Mesendoderm (in vitro differentiated cells): ENCODE results near the gene POM121C. TPM values are rescaled to one million over a fixed set of nuclear protein-coding genes. Genes with fewer than 3 reads are reported as not detected.
"Not testable (repeated sequence)": the region's sequence is repeated elsewhere in the genome, so short reads cannot be mapped to it uniquely, and the experiment has no call there.

Source experiments
- DNase-seq: peaks from one replicate; pipeline ENCODE4 v3.0.0; 2013
- H2AK5ac ChIP-seq: 2 replicates; pipeline ENCODE4 v1.6.1; 2013; ENCODE audit warnings: low read length, inconsistent platforms
- H2BK120ac ChIP-seq: 2 replicates; pipeline ENCODE4 v1.6.1; 2013; ENCODE audit warnings: low read depth, mild to moderate bottlenecking, low read length, moderate library complexity, mixed read lengths
- H2BK15ac ChIP-seq: replicated peaks from 2 replicates; pipeline ENCODE4 v1.6.1; 2013; ENCODE audit warnings: low read depth, mild to moderate bottlenecking, moderate library complexity
- H2BK5ac ChIP-seq: 2 replicates; pipeline ENCODE4 v1.6.1; 2013; ENCODE audit warnings: low read length, inconsistent platforms
- H3K18ac ChIP-seq: 2 replicates; pipeline ENCODE4 v1.6.1; 2013; ENCODE audit warnings: mild to moderate bottlenecking, low read length, mixed read lengths
- H3K23ac ChIP-seq: one replicate; pipeline ENCODE4 v1.6.1; 2013; ENCODE audit warnings: low read length
- H3K27ac ChIP-seq: 2 replicates; pipeline ENCODE4 v1.5.1; 2013; ENCODE audit warnings: low read depth, mild to moderate bottlenecking, inconsistent platforms, low read length, moderate library complexity
- H3K27me3 ChIP-seq: 2 replicates; pipeline ENCODE4 v1.6.1; 2013; ENCODE audit warnings: low read length, control low read depth, mild to moderate bottlenecking, inconsistent platforms; ENCODE audit not compliant: insufficient read depth, poor library complexity
- H3K36me3 ChIP-seq: 2 replicates; pipeline ENCODE4 v1.6.1; 2013; ENCODE audit warnings: low read length, inconsistent platforms; ENCODE audit not compliant: control insufficient read depth, insufficient read depth
- H3K4ac ChIP-seq: one replicate; pipeline ENCODE4 v1.6.1; 2013; ENCODE audit warnings: low read depth, mild to moderate bottlenecking, low read length, moderate library complexity
- H3K4me1 ChIP-seq: 2 replicates; pipeline ENCODE4 v1.6.1; 2013; ENCODE audit warnings: low read depth, low read length, inconsistent platforms; ENCODE audit not compliant: control insufficient read depth
- H3K4me2 ChIP-seq: 2 replicates; pipeline ENCODE4 v1.6.1; 2013; ENCODE audit warnings: low read length
- H3K4me3 ChIP-seq: 2 replicates; pipeline ENCODE4 v1.5.1; 2013; ENCODE audit warnings: mild to moderate bottlenecking, low read length
- H3K56ac ChIP-seq: one replicate; pipeline ENCODE4 v1.6.1; 2013; ENCODE audit warnings: low read length
- H3K79me1 ChIP-seq: 2 replicates; pipeline ENCODE4 v1.6.1; 2013; ENCODE audit warnings: low read length, inconsistent platforms
- H3K79me2 ChIP-seq: 2 replicates; pipeline ENCODE4 v1.6.1; 2013; ENCODE audit warnings: mild to moderate bottlenecking, low read length; ENCODE audit not compliant: control insufficient read depth, insufficient read depth
- H3K9ac ChIP-seq: 2 replicates; pipeline ENCODE4 v1.6.1; 2013; ENCODE audit warnings: low read length, inconsistent platforms
- H4K5ac ChIP-seq: one replicate; pipeline ENCODE4 v1.6.1; 2013; ENCODE audit warnings: low read length
- H4K8ac ChIP-seq: one replicate; pipeline ENCODE4 v1.6.1; 2013; ENCODE audit warnings: low read depth, mild to moderate bottlenecking, control low read depth, low read length, moderate library complexity
- WGBS: extraction: QIAGEN DNeasy Blood & Tissue Kit; methylation state at CpG from one replicate; pipeline ENCODE4 v1.1.7; 2013; ENCODE audit warnings: low lambda C conversion rate, missing lambda C conversion rate; ENCODE audit not compliant: insufficient coverage; ENCODE audit errors: extremely low coverage; 5-methylcytosine and 5-hydroxymethylcytosine counted together
- polyA plus RNA-seq, 2 experiments: library from polyadenylated mRNA; stranded (reverse); fragments of 200-250 nt; gene quantifications; one replicate each; pipeline ENCODE4 v1.2.3, GENCODE V29; 2013

Gene POM121C
- polyA plus RNA-seq (2013, experiment 1 of 2): 61.9 TPM
- polyA plus RNA-seq (2013, experiment 2 of 2): 60.2 TPM

DNA sequence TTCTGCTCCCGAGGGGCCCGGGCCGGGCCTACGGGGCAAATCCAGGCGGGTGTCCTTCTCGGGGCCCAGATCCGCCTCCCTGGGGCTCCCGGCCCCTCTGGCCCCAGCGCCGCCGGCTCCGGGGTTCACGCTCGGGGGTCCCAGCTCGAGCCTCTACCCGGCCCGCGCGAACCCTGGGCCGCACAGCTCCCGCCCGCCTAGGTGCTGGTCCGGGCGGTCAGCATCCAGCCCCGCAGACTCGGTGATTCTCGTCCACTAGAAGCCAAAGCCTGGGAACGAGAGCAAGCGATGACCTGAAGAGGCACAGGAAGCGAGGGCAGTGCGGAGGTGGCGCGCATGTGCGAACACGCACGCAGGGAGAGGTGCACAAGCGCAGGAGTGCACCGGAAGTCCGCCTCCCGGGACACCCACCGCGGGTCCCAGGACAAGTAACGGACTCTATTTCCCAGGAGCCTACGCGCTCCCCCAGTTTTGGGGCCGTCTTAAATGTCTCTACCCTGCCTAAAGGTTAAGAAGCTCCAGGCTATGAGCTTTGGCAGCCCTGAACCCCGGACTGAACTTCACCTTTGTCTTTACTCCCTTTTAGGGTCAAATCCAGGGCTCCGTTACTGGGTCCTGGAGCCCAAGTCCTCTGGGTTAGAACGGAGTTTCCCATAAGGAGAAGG lies at the start of gene POM121C:
POM121C (minus strand) TSS at position 321 of the 665 bp plus-strand sequence. CDS start 44,803 bp downstream, outside the sequence.
- H3K23ac ChIP-seq, H3K27ac ChIP-seq, H3K79me1 ChIP-seq, H2BK120ac ChIP-seq, H3K36me3 ChIP-seq, H2AK5ac ChIP-seq, H3K4me1 ChIP-seq, H4K5ac ChIP-seq, H2BK5ac ChIP-seq, H2BK15ac ChIP-seq, H3K79me2 ChIP-seq, H3K27me3 ChIP-seq: not testable (repeated sequence)
- no CpG with 5 or more reads among the region's 49 CpGs for WGBS
- peak within 1 kb of the TSS; percentile 27 for H3K4me2 ChIP-seq
- peak within 1 kb of the TSS; percentile 4 for H3K18ac ChIP-seq
- H3K4me3 ChIP-seq: peak within 1 kb of the TSS; percentile 56
- DNase-seq: peak; percentile 95
- peak within 1 kb of the TSS; percentile 77 for H3K9ac ChIP-seq
- H3K4ac ChIP-seq: peak within 1 kb of the TSS; percentile 71
- H3K56ac ChIP-seq: peak within 1 kb of the TSS; percentile 91
- H4K8ac ChIP-seq: peak within 1 kb of the TSS; percentile 16

DNA sequence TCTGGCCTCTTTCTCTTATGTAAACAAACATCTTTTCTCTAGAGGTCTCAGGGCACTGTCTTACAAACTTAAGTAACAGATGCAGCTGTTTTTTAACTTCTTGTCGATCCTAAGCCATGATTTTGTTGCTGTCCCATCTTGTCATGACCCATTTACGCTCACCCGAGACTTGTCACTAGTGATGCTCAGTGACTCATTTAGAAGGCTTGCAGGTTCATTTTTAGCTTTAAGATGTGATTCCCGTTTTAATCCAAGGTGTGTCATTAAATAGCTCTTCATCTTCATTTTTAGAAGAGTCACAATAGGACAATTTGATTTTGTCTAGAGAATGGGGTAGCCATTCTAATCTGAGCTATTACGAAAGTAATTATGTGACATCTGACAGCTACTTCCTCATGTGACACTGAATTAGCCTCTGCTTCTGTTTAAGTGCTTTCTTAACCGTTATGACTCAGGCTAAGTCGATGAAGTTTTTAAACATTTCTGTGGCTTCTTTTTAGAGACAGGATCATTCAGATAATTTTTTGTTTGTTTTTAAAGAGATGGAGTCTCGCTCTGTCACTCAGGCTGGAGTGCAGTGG lies 48.7 kb upstream of the POM121C start:
- H2BK120ac ChIP-seq: no peak overlapping the region
- no peak overlapping the region for H2BK15ac ChIP-seq
- no peak overlapping the region for H3K4ac ChIP-seq
- WGBS: no CpG with 5 or more reads among the region's 8 CpGs
- H3K56ac ChIP-seq: no peak overlapping the region
- no peak overlapping the region for H2AK5ac ChIP-seq
- H3K36me3 ChIP-seq: peaks cover 4% of the 10 kb centered on the region
- H3K4me2 ChIP-seq: no peak overlapping the region
- H3K4me1 ChIP-seq: no peaks in the 10 kb centered on the region
- DNase-seq: peak; percentile 10
- H4K8ac ChIP-seq: no peak overlapping the region
- H3K27me3 ChIP-seq: no peaks in the 10 kb centered on the region
- H3K18ac ChIP-seq: no peak overlapping the region
- H2BK5ac ChIP-seq: no peak overlapping the region
- H3K79me2 ChIP-seq: no peaks in the 10 kb centered on the region
- H3K9ac ChIP-seq: no peak overlapping the region
- no peak overlapping the region for H3K27ac ChIP-seq
- no peak overlapping the region for H3K23ac ChIP-seq
- H3K79me1 ChIP-seq: no peaks in the 10 kb centered on the region
- no peak overlapping the region for H4K5ac ChIP-seq
- H3K4me3 ChIP-seq: no peak overlapping the region

DNA sequence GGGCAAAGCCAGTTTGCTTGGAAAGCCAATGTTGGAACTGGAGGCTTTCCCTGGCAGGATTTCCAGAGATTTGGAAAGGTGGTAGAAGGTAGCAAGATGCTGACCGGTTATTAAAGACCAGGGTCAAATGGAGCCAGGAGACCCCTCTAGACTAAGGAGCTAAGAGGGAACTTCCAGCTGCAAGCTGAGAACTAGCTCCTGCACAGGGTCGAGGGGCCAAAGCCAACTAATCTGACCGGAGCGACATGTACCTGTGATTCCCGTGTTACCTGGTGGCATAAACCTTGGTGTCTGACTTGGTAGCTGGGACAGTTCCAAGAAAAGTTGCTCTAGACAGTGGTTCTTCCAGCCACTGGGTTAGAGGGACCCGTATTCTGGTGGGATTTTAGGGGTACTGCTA lies 47.8 kb upstream of the POM121C start:
- H2BK5ac ChIP-seq: no peak overlapping the region
- H3K18ac ChIP-seq: no peak overlapping the region
- no peaks in the 10 kb centered on the region for H3K79me1 ChIP-seq
- no peak overlapping the region for H2BK15ac ChIP-seq
- no peak overlapping the region for H2BK120ac ChIP-seq
- no peaks in the 10 kb centered on the region for H3K79me2 ChIP-seq
- H3K4me1 ChIP-seq: no peaks in the 10 kb centered on the region
- no peaks in the 10 kb centered on the region for H3K27me3 ChIP-seq
- no peak overlapping the region for H4K8ac ChIP-seq
- no peak overlapping the region for H3K56ac ChIP-seq
- H3K4me3 ChIP-seq: no peak overlapping the region
- H3K4me2 ChIP-seq: no peak overlapping the region
- no peak overlapping the region for H3K9ac ChIP-seq
- WGBS: no CpG with 5 or more reads among the region's 6 CpGs
- no peak overlapping the region for H3K23ac ChIP-seq
- no peak overlapping the region for H4K5ac ChIP-seq
- no peak overlapping the region for H3K27ac ChIP-seq
- no peak for DNase-seq
- no peak overlapping the region for H2AK5ac ChIP-seq
- peaks cover 4% of the 10 kb centered on the region for H3K36me3 ChIP-seq
- no peak overlapping the region for H3K4ac ChIP-seq

DNA sequence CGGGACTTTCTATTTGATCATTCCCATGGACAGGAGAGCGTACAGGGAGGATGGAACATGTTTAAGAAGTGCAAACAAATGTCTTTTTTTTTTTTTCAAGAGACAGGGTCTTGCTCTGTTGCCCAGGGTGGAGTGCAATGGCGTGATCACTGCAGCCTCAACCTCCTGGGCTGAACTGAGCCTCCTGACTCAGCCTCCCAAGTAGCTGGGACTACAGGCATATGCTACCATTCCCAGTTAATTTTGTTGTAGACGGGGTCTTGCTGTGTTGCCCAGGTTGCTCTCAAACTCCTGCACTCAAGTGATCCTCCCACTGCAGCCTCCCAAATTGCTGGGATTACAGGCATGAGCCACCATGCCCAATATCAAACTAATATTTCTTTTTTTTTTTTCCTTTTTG lies 46.5 kb upstream of the POM121C start:
- Histone ChIP-seq H3K79me1 (no peaks in the 10 kb centered on the region), H3K4ac (no peak overlapping the region), H3K27me3 (no peaks in the 10 kb centered on the region), H3K36me3 (no peaks in the 10 kb centered on the region), H3K23ac (no peak overlapping the region), H3K9ac (no peak overlapping the region), H3K56ac (no peak overlapping the region), H4K5ac (no peak overlapping the region), H4K8ac (no peak overlapping the region), H3K4me1 (no peaks in the 10 kb centered on the region), H3K79me2 (no peaks in the 10 kb centered on the region), H2BK15ac (no peak overlapping the region), H3K18ac (no peak overlapping the region), H2BK120ac (no peak overlapping the region), H2AK5ac (no peak overlapping the region), H3K4me2 (no peak overlapping the region), H2BK5ac (no peak overlapping the region), H3K4me3 (no peak overlapping the region), H3K27ac (no peak overlapping the region)
- WGBS: no CpG with 5 or more reads among the region's 4 CpGs
- no peak for DNase-seq

DNA sequence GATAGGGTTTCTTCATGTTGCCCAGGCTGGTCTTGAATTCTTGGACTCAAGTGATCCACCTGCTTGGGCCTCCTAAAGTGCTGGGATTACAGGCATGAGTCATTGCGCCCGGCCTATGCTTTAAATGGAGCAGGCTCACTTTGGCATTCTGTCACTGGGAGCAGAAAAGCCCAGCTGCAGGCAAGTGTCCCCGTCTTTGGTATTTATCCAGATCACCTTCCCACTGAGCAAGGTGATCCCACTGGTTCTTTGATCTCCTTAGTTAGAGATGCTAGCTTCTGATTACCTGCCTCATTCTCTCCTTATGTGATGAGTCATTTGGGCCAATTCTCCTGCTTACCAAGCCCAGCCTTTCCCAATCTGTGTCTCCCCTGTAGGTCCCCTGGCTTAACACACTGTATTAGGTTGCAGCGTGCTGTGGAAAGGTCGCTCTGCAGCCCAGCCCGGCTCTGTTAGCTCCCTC lies 45.3 kb upstream of the POM121C start:
- H3K27ac ChIP-seq: no peak overlapping the region
- WGBS: no CpG with 5 or more reads among the region's 6 CpGs

More for the DNA sequence above, 45.3 kb upstream of the POM121C start:
- H2BK5ac ChIP-seq: no peak overlapping the region
- no peak overlapping the region for H3K4me2 ChIP-seq
- no peak overlapping the region for H3K23ac ChIP-seq
- H3K79me1 ChIP-seq: peaks cover 6% of the 10 kb centered on the region
- H3K27me3 ChIP-seq: no peaks in the 10 kb centered on the region
- DNase-seq: peak; percentile 96
- H3K4me3 ChIP-seq: no peak overlapping the region
- no peak overlapping the region for H4K5ac ChIP-seq
- no peak overlapping the region for H2BK120ac ChIP-seq
- no peak overlapping the region for H4K8ac ChIP-seq
- no peak overlapping the region for H2AK5ac ChIP-seq
- H3K18ac ChIP-seq: no peak overlapping the region
- no peak overlapping the region for H2BK15ac ChIP-seq
- H3K4me1 ChIP-seq: no peaks in the 10 kb centered on the region
- no peak overlapping the region for H3K56ac ChIP-seq
- no peak overlapping the region for H3K9ac ChIP-seq
- H3K79me2 ChIP-seq: peaks cover 8% of the 10 kb centered on the region
- H3K4ac ChIP-seq: no peak overlapping the region
- no peaks in the 10 kb centered on the region for H3K36me3 ChIP-seq
